Measurements from ENCODE around the gene FAM168A.

Gene FAM168A

GRCh38 chr11:73404506-73405145 lies 193.3 kb downstream of the FAM168A start:
- DNase-seq (ENCODE audit: extremely low read depth in 1 of 2, low read depth in 1 of 2), result no peak

- no peak for DNase-seq (ENCODE audit: extremely low read depth in 1 of 2, low read depth in 1 of 2)
Measured at GRCh38 chr11:73404048-73404447, 193.9 kb downstream of the FAM168A start.

DNA sequence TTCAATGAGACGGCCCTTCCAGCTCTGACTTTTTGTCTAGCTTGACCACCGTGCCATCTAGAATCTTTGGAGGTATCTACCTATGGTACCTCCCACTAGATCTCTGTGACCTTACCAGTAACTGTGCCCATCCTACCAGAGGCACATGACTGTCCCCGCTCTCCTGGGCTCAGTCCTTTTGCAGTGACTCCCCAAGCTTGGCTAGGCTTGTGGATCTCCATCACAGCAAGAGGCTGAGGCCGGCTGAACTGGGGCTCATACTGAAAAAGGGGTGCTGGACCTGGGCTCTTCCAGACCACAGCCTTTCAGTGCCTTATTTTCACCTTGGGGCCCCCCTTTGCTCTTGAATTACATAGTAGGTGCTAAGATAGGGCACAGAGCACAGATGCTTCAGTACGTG lies 194.4 kb downstream of the FAM168A start:
- no peak for DNase-seq (ENCODE audit: extremely low read depth in 1 of 2, low read depth in 1 of 2)

GRCh38 chr11:73402834-73403185 lies 195.1 kb downstream of the FAM168A start:
- DNase-seq (ENCODE audit: extremely low read depth in 1 of 2, low read depth in 1 of 2), result no peak

DNA sequence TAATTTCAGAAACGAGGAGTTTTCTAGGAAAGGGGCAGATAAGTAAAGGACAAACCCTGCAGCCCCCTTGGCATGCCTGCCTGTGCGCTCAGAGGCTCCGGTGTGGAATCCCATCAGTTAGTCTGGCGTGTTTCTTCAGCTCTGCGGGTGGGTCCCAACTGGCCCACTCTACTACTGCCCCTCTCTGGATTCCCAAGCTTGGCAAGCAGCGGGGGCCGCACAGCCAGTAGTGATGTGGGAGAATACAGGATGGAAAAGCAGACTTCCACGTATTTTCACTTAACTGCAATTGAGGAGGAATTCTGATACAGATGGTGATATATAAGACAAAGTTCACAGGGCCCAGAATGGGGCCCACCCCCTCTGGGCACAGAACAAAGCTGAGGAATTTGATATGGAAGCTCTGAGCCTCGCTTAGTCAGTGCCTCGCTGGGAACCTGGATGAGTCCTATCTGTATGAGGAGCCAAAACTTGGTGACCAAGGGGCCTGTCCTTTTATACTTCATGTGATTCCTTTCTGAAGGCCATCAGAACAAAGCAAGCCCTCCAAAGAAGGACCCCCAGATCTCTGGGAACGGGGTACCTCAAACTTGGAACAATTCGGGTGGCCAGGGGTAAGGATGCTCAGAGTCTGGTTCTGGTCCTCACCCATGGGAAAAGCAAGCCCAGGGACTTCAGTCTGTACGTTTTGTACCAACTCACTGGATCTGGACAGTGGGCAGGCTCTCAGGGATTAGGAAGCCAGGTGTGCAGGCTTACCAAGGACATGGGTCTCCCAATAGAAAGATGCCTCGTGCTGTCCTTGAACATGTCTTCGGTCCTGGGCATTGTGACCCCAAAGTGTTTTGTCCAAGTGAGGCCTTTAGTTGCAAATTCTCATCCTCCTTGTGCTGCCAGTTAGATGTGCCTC lies 195.7 kb downstream of the FAM168A start:
- no peak for DNase-seq (ENCODE audit: extremely low read depth in 1 of 2, low read depth in 1 of 2)

DNA sequence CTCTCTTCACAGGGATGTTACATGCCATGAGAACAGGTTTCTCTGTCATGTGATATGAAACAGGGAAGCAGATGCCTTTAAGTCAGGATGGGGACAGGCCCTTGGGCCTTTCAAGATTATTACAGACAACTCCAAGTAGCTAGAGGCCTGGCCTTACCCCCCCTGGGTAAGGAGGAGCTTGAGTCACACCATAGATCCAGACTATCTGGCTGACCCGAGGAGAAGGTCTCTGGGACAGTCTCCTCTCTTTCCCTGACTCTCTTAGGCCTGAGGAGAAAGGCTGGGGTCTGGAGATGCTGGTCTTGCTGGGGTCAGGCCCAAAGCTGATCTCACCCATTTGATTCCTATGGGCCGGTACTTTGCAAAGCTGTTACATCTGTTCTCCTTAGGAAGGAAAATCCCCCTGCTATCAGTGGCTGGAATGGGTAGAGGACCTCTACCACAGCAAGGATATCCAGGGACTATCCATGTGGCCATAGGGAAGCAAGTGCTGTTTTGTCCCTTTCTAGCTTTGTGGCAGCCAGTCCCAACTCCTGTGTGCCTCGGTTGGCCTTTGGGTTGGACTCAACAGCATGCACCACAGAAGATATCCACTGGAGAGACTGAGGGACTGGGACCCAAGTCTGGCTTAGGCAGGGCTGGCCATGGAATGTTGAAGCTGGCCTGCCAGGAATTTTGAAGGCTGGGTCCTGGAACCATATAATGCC lies 196.5 kb downstream of the FAM168A start:
- DNase-seq (ENCODE audit: extremely low read depth in 1 of 2, low read depth in 1 of 2), result no peak

DNA sequence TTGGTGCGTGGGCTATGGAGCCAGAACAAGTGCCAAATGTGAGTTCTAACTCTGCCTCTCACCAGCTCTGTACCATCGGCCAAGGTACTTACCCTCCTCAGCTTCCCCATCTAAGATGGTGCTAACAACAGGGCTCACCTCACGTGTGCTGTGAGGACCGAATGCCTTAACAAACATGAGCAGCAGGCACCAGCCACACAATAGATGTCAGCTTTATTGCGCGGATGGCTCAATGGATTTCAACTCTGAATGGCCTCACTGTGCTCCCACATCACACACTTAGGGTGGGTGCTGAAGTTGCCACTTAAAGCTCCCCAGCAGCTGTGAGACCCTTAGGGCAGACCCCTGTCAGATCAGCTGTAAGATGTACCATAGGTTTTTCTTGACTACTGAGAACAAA lies 197.6 kb downstream of the FAM168A start:
- no peak for DNase-seq (ENCODE audit: extremely low read depth in 1 of 2, low read depth in 1 of 2)

DNA sequence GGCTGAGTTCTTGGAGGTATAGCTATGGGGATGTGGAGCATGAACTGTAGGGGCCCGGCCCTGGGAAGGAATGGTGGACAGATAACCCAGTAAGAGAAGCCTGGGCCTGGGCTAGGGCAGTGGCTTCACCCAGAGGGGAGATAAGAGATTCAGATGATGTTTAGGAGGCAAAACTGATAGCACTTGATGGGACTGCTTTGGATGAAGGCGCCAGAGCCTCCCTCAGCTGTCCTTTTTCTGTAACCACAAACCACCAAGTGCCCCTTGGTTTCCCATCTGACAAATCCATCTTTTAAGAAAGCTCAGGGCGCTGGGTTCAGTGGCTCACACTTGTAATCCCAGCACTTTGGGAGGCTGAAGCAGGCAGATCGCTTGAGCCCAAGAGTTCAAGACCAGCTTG lies 198.3 kb downstream of the FAM168A start:
- no peak for DNase-seq (ENCODE audit: extremely low read depth in 1 of 2, low read depth in 1 of 2)

- no peak for DNase-seq (ENCODE audit: extremely low read depth in 1 of 2, low read depth in 1 of 2)
Measured at GRCh38 chr11:73399159-73399590, 198.7 kb downstream of the FAM168A start.

- no peak for DNase-seq (ENCODE audit: extremely low read depth in 1 of 2, low read depth in 1 of 2)
Measured at GRCh38 chr11:73398721-73399120, 199.2 kb downstream of the FAM168A start.

DNA sequence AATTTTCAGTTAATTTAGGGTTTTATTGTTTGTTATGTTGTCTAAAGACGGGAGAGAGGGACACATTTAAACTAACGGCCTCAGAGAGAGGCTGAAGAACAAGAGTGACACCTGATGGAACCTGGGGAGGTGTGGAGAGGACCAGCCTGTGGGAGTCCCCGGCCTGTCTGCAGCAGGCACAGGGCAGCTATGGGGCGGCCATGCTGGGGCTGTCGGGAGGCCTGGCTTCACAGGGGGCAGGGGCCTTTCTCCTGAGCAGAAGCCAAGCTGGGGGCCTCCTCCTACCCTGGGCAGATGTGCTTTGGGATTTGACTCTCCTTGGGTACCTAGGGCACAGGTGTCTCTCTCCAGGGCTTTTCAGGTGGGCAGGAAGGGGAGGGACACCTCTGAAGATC lies 199.8 kb downstream of the FAM168A start:
- DNase-seq (ENCODE audit: extremely low read depth in 1 of 2, low read depth in 1 of 2), result no peak

DNA sequence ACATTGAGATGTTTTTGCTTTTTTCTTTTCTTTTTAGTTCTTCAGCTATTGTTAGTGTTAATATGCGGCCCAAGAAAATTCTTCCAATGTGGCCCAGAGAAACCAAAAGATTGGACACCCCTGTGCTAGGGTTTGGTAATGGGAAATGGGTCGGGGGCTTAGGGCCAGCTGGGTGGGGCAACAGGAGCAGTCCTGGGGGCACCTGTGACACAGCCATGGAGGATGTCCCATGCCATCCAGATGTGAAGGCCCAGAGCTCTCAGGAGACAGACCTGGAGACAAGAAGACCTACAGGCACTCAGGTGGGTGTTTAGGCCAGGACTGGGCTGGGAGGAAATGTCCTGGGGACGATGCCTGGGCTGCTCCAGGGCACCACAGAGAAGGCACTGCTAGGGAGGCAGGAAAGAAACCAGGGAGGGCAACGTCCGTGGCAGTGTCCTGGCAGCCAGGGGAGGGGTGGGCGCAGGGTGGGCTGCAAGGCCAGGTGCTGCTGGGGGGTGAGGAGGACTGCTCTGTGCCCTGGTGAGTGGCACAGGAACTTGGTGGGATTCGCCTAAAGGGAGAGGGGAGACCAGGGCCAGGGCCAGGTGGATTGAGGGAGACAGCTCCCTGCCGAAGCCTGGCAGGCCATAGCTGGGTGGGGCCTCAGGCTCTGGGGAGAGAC lies 200.3 kb downstream of the FAM168A start:
- DNase-seq (ENCODE audit: extremely low read depth in 1 of 2, low read depth in 1 of 2), result no peak

- no peak for DNase-seq (ENCODE audit: extremely low read depth in 1 of 2, low read depth in 1 of 2)
Measured at GRCh38 chr11:73396985-73397384, 200.9 kb downstream of the FAM168A start.

- DNase-seq (ENCODE audit: extremely low read depth in 1 of 2, low read depth in 1 of 2), result no peak
Measured at GRCh38 chr11:73396251-73396930, 201.5 kb downstream of the FAM168A start.

- no peak for DNase-seq (ENCODE audit: extremely low read depth in 1 of 2, low read depth in 1 of 2)
Measured at GRCh38 chr11:73395297-73396208, 202.4 kb downstream of the FAM168A start.

- DNase-seq (ENCODE audit: extremely low read depth in 1 of 2, low read depth in 1 of 2), result no peak
Measured at GRCh38 chr11:73394416-73395296, 203.3 kb downstream of the FAM168A start.

DNA sequence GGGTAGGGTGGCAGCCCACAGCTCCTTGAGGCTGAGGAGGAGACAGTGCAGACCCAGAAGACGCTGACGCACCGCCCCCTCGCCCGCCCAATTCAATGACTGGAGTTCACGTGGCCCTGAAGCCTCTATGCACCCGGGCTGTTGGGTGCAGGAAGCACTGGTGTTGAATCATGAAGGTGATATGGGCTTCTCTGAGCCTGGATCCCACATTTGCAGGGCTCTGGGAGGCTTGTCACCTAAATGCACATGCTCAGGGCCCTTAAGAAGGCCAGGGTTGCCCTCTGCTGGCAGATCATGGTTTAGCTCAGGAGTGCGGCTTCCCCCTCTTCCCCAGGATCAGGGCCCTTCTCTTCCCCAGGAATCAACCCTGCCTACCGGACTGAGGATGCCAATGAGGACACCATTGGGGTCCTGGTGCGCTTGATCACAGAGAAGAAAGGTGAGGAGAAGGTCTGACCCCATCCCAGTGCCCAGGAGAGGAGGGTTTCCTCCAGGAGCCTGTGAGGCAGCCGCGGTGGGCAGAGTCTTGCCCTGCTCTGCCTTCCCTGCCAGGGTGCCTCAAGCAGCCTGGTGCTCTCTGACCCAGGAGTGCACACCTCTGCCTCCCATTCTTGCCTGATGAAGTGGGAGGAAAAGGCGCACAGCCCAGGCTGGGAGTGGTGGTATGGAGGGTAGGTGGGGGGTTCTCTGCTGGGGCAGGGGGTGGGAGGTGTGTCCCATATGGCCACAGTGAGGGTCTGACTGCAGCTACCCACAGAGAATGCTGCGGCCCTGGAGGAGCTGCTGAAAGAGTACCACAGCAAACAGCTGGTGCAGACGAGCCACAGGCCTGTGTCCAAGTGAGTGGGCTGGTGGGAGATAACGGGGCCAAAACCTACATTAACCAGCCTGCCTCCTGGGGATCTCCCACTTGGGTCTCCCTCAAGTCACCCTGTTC lies 204.2 kb downstream of the FAM168A start:
- peak; percentile 23 to 37 for DNase-seq (ENCODE audit: extremely low read depth in 1 of 2, low read depth in 1 of 2)

DNA sequence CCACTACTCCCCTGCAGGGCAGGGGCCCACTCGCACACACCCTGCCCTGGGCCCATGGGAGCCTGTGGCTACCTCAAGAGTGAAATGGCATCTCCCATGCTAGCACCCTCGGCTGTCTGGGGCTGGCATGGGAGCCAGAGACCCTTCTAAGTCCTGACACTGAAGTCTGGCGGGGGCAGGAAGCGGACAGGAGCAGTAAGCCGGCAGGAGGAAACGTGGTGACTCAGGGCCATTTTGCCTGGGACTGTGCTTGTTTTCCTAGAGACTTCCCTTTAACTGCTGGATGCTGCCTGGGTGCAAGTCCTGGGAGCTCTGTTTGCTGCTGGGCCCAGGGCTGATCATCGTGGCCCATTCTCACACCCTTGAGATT lies 204.9 kb downstream of the FAM168A start:
- no peak for DNase-seq (ENCODE audit: extremely low read depth in 1 of 2, low read depth in 1 of 2)
